Naive thymus-derived CD8-positive, alpha-beta T cell (primary cell): ENCODE measurements around the gene ELANE. TPM values are rescaled to one million over a fixed set of nuclear protein-coding genes. Genes with fewer than 3 reads are reported as not detected.
A peak's percentile ranks its signal among the peaks of the same experiment; 100 is the strongest.

Source experiments
- ATAC-seq, 2 donors: fragments of 150-1000 bp; cut with Tn5 transposase in 1 of 2; sonication (Bioruptor Pico), chemical (Tn5 transposase) in 1 of 2; 1 replicate in 1 of 2; 2 replicates in 1 of 2; pipeline ENCODE4 v1.10.0; 2021; ENCODE audit warnings: mild to moderate bottlenecking in 2 of 2, moderate library complexity in 2 of 2
- POLR2A ChIA-PET: fragments of 350-600 bp; sonication (Branson Sonifier 250); formaldehyde crosslinking; loops from one replicate; lab custom pipeline; 2021; ENCODE audit warnings: antibody characterized with exemption; lab: Charles Lee
- DNase-seq, 10 donors: peaks; one replicate each; pipeline versions ENCODE4 v3.0.0 to v3.0.0-alpha.2; 2020 to 2022
- H3K27ac Mint-ChIP-seq, 10 donors: one replicate each; pipeline ENCODE4 v1.8.0; 2020 to 2022; ENCODE audit warnings: mild to moderate bottlenecking in 10 of 10, mixed read lengths in 10 of 10, moderate library complexity in 4 of 10, inconsistent platforms in 1 of 10
- H3K27me3 Mint-ChIP-seq, 5 donors: one replicate each; pipeline ENCODE4 v1.8.0; 2021 to 2022; ENCODE audit warnings: mixed read lengths in 5 of 5
- H3K36me3 Mint-ChIP-seq, 3 donors: one replicate each; pipeline ENCODE4 v1.8.0; 2020 to 2022; ENCODE audit warnings: mixed read lengths in 3 of 3, mild to moderate bottlenecking in 2 of 3, inconsistent platforms in 1 of 3
- H3K4me1 Mint-ChIP-seq, 4 donors: one replicate each; pipeline ENCODE4 v1.8.0; 2021 to 2022; ENCODE audit warnings: mixed read lengths in 4 of 4
- H3K4me3 Mint-ChIP-seq, 10 donors: one replicate each; pipeline ENCODE4 v1.8.0; 2020 to 2022; ENCODE audit warnings: mild to moderate bottlenecking in 10 of 10, mixed read lengths in 10 of 10, moderate library complexity in 6 of 10, inconsistent platforms in 1 of 10
- H3K9me3 Mint-ChIP-seq, 9 donors: one replicate each; pipeline ENCODE4 v1.8.0; 2020 to 2022; ENCODE audit warnings: mixed read lengths in 9 of 9, mild to moderate bottlenecking in 3 of 9, inconsistent platforms in 1 of 9, moderate library complexity in 1 of 9
- polyA plus RNA-seq, 3 donors: library from polyadenylated mRNA; unstranded; fragments of 300-500 nt; fragmentation: Illumina TruSeq; gene quantifications; one replicate each; pipeline ENCODE4 v1.2.3, GENCODE V29; 2021
- total RNA-seq, 8 experiments: library from RNA in 2 of 8; stranded (reverse) in 2 of 8; gene quantifications; one replicate each; pipeline ENCODE4 v1.2.3 and lab custom pipeline; 2021 to 2026

Gene ELANE
- total and polyA plus RNA-seq, 5 experiments from 2014 or later, result not detected

GRCh38 chr19:810077-810855, 41.8 kb upstream of the ELANE start:
- peaks cover 3 to 12% (median 7%) of the 10 kb centered on the region in 4 donors for H3K4me1 Mint-ChIP-seq

GRCh38 chr19:810883-811489, 41.1 kb upstream of the ELANE start:
- H3K27ac Mint-ChIP-seq, result peak overlapping the region in 1 of 10 donors; percentile 16
- H3K27me3 Mint-ChIP-seq, result no peaks in the 10 kb centered on the region
- no peak for DNase-seq
- peaks cover 0 to 59% (median 19%) of the 10 kb centered on the region in 3 donors for H3K36me3 Mint-ChIP-seq
- POLR2A ChIA-PET, result no interaction called here
- no peak overlapping the region for H3K4me3 Mint-ChIP-seq
- peaks cover 0 to 2% (median 0%) of the 10 kb centered on the region in 9 donors for H3K9me3 Mint-ChIP-seq
- ATAC-seq, result no peak
- peaks cover 3 to 12% (median 8%) of the 10 kb centered on the region in 4 donors for H3K4me1 Mint-ChIP-seq

More at GRCh38 chr19:810077-810855, 41.8 kb upstream of the ELANE start:
- ATAC-seq (no peak), DNase-seq (no peak)
- POLR2A ChIA-PET, result interaction anchor here (2.2 kb wide), 1 partner anchor 11 kb away, joined by 7 read pairs; no protein-coding TSS in a partner anchor
- Mint-ChIP-seq H3K4me3 (no peak overlapping the region), H3K27ac (peak overlapping the region in 2 of 10 donors; percentile 21 to 59), H3K27me3 (no peaks in the 10 kb centered on the region), H3K36me3 (peaks cover 0 to 60% (median 17%) of the 10 kb centered on the region in 3 donors), H3K9me3 (peaks cover 0 to 2% (median 0%) of the 10 kb centered on the region in 9 donors)

GRCh38 chr19:811506-812048, 40.5 kb upstream of the ELANE start:
- Mint-ChIP-seq H3K36me3 (peaks cover 0 to 62% (median 19%) of the 10 kb centered on the region in 3 donors), H3K27ac (peak overlapping the region in 2 of 10 donors; percentile 13 to 16), H3K4me3 (peak overlapping the region in 1 of 10 donors; percentile 20), H3K4me1 (peaks cover 3 to 12% (median 10%) of the 10 kb centered on the region in 4 donors), H3K9me3 (peaks cover 0 to 2% (median 0%) of the 10 kb centered on the region in 9 donors), H3K27me3 (no peaks in the 10 kb centered on the region)
- POLR2A ChIA-PET, result no interaction called here
- ATAC-seq (no peak), DNase-seq (no peak)

- no peaks in the 10 kb centered on the region for H3K27me3 Mint-ChIP-seq
- H3K4me3 Mint-ChIP-seq, result no peak overlapping the region
- H3K4me1 Mint-ChIP-seq, result peaks cover 1 to 12% (median 7%) of the 10 kb centered on the region in 4 donors
- ATAC-seq (no peak), DNase-seq (no peak)
- H3K36me3 Mint-ChIP-seq, result peaks cover 0 to 56% (median 19%) of the 10 kb centered on the region in 3 donors
- POLR2A ChIA-PET, result no interaction called here
- peak overlapping the region in 2 of 10 donors; percentile 13 to 16 for H3K27ac Mint-ChIP-seq
- peaks cover 0 to 2% (median 0%) of the 10 kb centered on the region in 9 donors for H3K9me3 Mint-ChIP-seq
Observed at GRCh38 chr19:812049-812746, 39.9 kb upstream of the ELANE start.

- Mint-ChIP-seq H3K36me3 (peaks cover 0 to 50% (median 14%) of the 10 kb centered on the region in 3 donors), H3K27me3 (no peaks in the 10 kb centered on the region), H3K4me1 (peaks cover 0 to 8% (median 2%) of the 10 kb centered on the region in 4 donors), H3K9me3 (peaks cover 0 to 2% (median 0%) of the 10 kb centered on the region in 9 donors), H3K4me3 (no peak overlapping the region), H3K27ac (no peak overlapping the region)
- ATAC-seq (peak in 1 of 2 donors; percentile 4), DNase-seq (no peak)
- POLR2A ChIA-PET, result no interaction called here
Observed at GRCh38 chr19:812747-813218, 39.3 kb upstream of the ELANE start.

- POLR2A ChIA-PET, result interaction anchor here (0.8 kb wide), 1 partner anchor 15 kb away, joined by 3 read pairs; no protein-coding TSS in a partner anchor
- ATAC-seq (peak in 1 of 2 donors; percentile 5), DNase-seq (no peak)
- Mint-ChIP-seq H3K4me3 (peak overlapping the region in 1 of 10 donors; percentile 26), H3K9me3 (peaks cover 0 to 2% (median 0%) of the 10 kb centered on the region in 9 donors), H3K4me1 (peaks cover 0 to 8% (median 0%) of the 10 kb centered on the region in 4 donors), H3K36me3 (peaks cover 0 to 44% (median 11%) of the 10 kb centered on the region in 3 donors), H3K27ac (peak overlapping the region in 2 of 10 donors; percentile 13 to 82), H3K27me3 (no peaks in the 10 kb centered on the region)
Observed at GRCh38 chr19:813219-814151, 38.6 kb upstream of the ELANE start.

GRCh38 chr19:814152-815078, 37.7 kb upstream of the ELANE start:
- Mint-ChIP-seq H3K36me3 (peaks cover 0 to 36% (median 11%) of the 10 kb centered on the region in 3 donors), H3K4me1 (peaks cover 0 to 8% (median 0%) of the 10 kb centered on the region in 4 donors), H3K4me3 (peak overlapping the region in 3 of 10 donors; percentile 20 to 37 (median 20)), H3K27me3 (no peaks in the 10 kb centered on the region), H3K9me3 (peaks cover 0 to 2% (median 0%) of the 10 kb centered on the region in 9 donors), H3K27ac (peak overlapping the region in 2 of 10 donors; percentile 77 to 82)
- ATAC-seq (peak in 1 of 2 donors; percentile 5), DNase-seq (no peak)
- POLR2A ChIA-PET, result no interaction called here

- Mint-ChIP-seq H3K27ac (peak overlapping the region in 1 of 10 donors; percentile 82), H3K9me3 (peaks cover 0 to 2% (median 0%) of the 10 kb centered on the region in 9 donors)
- ATAC-seq, result peak; percentile 5 to 17
Observed at GRCh38 chr19:815079-815774, 36.9 kb upstream of the ELANE start.

GRCh38 chr19:815775-816499, 36.2 kb upstream of the ELANE start:
- Mint-ChIP-seq H3K4me1 (peaks cover 0 to 8% (median 0%) of the 10 kb centered on the region in 4 donors), H3K27me3 (no peaks in the 10 kb centered on the region), H3K4me3 (no peak overlapping the region), H3K9me3 (peaks cover 0 to 2% (median 0%) of the 10 kb centered on the region in 9 donors), H3K36me3 (peaks cover 0 to 23% (median 9%) of the 10 kb centered on the region in 3 donors), H3K27ac (peak overlapping the region in 6 of 10 donors; percentile 0 to 78 (median 50))
- POLR2A ChIA-PET, result no interaction called here
- ATAC-seq, result peak in 1 of 2 donors; percentile 2
- DNase-seq, result no peak

More at GRCh38 chr19:815079-815774, 36.9 kb upstream of the ELANE start:
- POLR2A ChIA-PET, result no interaction called here
- peaks cover 0 to 8% (median 0%) of the 10 kb centered on the region in 4 donors for H3K4me1 Mint-ChIP-seq
- no peaks in the 10 kb centered on the region for H3K27me3 Mint-ChIP-seq
- no peak overlapping the region for H3K4me3 Mint-ChIP-seq
- H3K36me3 Mint-ChIP-seq, result peaks cover 0 to 28% (median 9%) of the 10 kb centered on the region in 3 donors
- no peak for DNase-seq
